ENCODE data around the gene ADGRL4.

DNA sequence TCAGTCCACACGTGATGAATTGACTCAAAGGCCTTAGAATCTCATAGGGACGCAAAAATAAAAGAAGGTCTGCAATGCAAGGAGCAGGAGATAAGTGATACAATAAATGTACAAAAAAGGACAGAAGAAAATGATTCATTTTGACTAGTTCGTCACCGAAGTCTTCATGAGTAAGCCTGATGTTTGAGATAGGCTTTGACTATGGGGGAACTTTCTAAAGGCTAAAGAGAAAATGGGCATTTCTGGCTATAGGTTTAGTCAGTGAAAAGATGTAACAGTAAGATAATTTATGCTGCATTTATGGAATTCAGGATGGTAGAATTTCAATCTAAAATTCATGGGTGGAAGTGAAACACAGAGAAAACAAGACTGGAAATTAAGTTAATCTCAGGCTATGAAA lies 163.0 kb downstream of the ADGRL4 start:
- TF ChIP-seq, protein P1, sequence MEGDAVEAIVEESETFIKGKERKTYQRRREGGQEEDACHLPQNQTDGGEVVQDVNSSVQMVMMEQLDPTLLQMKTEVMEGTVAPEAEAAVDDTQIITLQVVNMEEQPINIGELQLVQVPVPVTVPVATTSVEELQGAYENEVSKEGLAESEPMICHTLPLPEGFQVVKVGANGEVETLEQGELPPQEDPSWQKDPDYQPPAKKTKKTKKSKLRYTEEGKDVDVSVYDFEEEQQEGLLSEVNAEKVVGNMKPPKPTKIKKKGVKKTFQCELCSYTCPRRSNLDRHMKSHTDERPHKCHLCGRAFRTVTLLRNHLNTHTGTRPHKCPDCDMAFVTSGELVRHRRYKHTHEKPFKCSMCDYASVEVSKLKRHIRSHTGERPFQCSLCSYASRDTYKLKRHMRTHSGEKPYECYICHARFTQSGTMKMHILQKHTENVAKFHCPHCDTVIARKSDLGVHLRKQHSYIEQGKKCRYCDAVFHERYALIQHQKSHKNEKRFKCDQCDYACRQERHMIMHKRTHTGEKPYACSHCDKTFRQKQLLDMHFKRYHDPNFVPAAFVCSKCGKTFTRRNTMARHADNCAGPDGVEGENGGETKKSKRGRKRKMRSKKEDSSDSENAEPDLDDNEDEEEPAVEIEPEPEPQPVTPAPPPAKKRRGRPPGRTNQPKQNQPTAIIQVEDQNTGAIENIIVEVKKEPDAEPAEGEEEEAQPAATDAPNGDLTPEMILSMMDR (IDR thresholded peaks at IDR 0.05): no peak
- TF ChIP-seq POLR2A (IDR thresholded peaks at IDR 0.05): no peak
